Measurements from ENCODE around the gene TTLL13.

GRCh38 chr15:90297021-90297420, 47.7 kb downstream of the TTLL13 start:
- TF ChIP-seq CTCF (conservative IDR thresholded peaks at IDR 0.05; ENCODE audit: low read length) = no peak
- no peak for TF ChIP-seq EZH2phosphoT487 (IDR thresholded peaks at IDR 0.05; ENCODE audit: borderline replicate concordance, low read depth, low read length)

All from OCI-LY7 (cell line).